Measurements from ENCODE around the gene HRK. TPM values are rescaled to one million over a fixed set of nuclear protein-coding genes. Genes with fewer than 3 reads are reported as not detected.

HRK gene
- total RNA-seq, 1 experiment from 2014 or later, result 2.6 TPM

DNA sequence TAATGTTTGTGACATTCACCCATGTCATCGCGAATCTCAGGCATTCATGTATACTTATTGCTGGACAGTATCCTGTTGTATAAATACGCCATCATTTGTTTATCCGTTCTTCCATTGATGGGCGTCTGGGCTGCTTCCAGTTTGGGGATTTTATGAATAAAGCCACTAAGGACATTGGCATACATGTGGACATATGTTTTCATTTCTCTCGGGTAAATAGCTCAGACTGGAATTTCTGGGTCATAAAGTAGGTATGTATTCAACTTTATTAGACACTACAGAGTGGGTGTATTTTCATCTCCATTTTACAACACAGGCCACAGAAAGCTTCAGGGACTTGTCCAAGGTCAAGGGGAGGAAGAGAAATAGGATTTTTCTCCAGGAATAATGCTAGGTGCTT lies 48.9 kb downstream of the HRK start:
- H2BK15ac ChIP-seq (ENCODE audit: low read depth, low read length), result no peak overlapping the region
- no peaks in the 10 kb centered on the region for H3K9me3 Mint-ChIP-seq
- H3K27me3 Mint-ChIP-seq (ENCODE audit: low read depth), result no peaks in the 10 kb centered on the region; the same call in 1 of the 2 replicates
- H3K18ac ChIP-seq (ENCODE audit: insufficient read length, low read depth, low read length), result no peak overlapping the region
- H4K8ac ChIP-seq (replicated peaks; ENCODE audit: insufficient read length, low read depth, low read length), result no peak overlapping the region
- H2BK12ac ChIP-seq (ENCODE audit: insufficient read length, low read depth, low read length), result no peak overlapping the region
- no peak overlapping the region for H3K56ac ChIP-seq (ENCODE audit: insufficient read length, low read depth, low read length)
- no peak overlapping the region for H3K14ac ChIP-seq (ENCODE audit: insufficient read depth, low read length)
- no peaks in the 10 kb centered on the region for H3K4me1 ChIP-seq (ENCODE audit: insufficient read depth, low read length)
- no peak overlapping the region for H3K4me3 Mint-ChIP-seq
- H2BK5ac ChIP-seq (ENCODE audit: insufficient read length, low read length), result no peak overlapping the region
- no peaks in the 10 kb centered on the region for H3K79me2 ChIP-seq (ENCODE audit: insufficient read depth, low read length)
- TF ChIP-seq CTCF (conservative IDR thresholded peaks at IDR 0.05), result no peak
- H3K4ac ChIP-seq (ENCODE audit: low read depth, low read length), result no peak overlapping the region
- no peak overlapping the region for H3K9ac ChIP-seq (ENCODE audit: extremely low read depth, insufficient read length, low read length)
- no peaks in the 10 kb centered on the region for H3K23me2 ChIP-seq (ENCODE audit: insufficient read length, low read depth, low read length, poor library complexity, severe bottlenecking)
- H2AFZ ChIP-seq (ENCODE audit: low read length), result no peak overlapping the region
- no CpG with 5 or more reads among the region's 6 CpGs for WGBS (ENCODE audit: extremely low coverage, insufficient read length, low lambda C conversion rate)
- H4K5ac ChIP-seq (ENCODE audit: insufficient read length, low read depth, low read length), result no peak overlapping the region
- no peak overlapping the region for H3K23ac ChIP-seq (ENCODE audit: insufficient read length, low read depth, low read length)
- H3K27me3 ChIP-seq (ENCODE audit: insufficient read depth, low read length), result no peaks in the 10 kb centered on the region
- H3K79me1 ChIP-seq (ENCODE audit: insufficient read depth, low read depth, low read length, poor library complexity, severe bottlenecking), result no peaks in the 10 kb centered on the region
- no peak overlapping the region for H2AK5ac ChIP-seq (ENCODE audit: insufficient read length, low read length)
- H3T11ph ChIP-seq (ENCODE audit: low read length), result no peak overlapping the region
- no peaks in the 10 kb centered on the region for H4K20me1 ChIP-seq (ENCODE audit: control insufficient read depth, insufficient read depth, insufficient read length)
- H2BK120ac ChIP-seq (ENCODE audit: low read depth, low read length, poor library complexity, severe bottlenecking), result no peak overlapping the region
- H3K4me1 Mint-ChIP-seq, result peaks cover 4 to 7% of the 10 kb centered on the region in 2 experiments
- peaks cover 2 to 22% (median 22%) of the 10 kb centered on the region in 3 experiments; a peak in 5 of 7 replicates for H3K36me3 Mint-ChIP-seq (ENCODE audit: insufficient read depth in 1 of 3, low read depth in 3 of 3)
- no peaks in the 10 kb centered on the region for H3K9me3 ChIP-seq (ENCODE audit: control insufficient read depth, low read depth, low read length)
- no peak overlapping the region; a peak in 1 of 7 replicates for H3K27ac Mint-ChIP-seq
- DNase-seq, result no peak
- no peak overlapping the region for H3K27ac ChIP-seq (ENCODE audit: insufficient read length, low read depth, low read length)
- H3K4me2 ChIP-seq (ENCODE audit: insufficient read depth, insufficient read length, low read length), result no peak overlapping the region
- H4K91ac ChIP-seq (ENCODE audit: insufficient read length, low read depth, low read length), result no peak overlapping the region
- no peak overlapping the region for H2BK20ac ChIP-seq (ENCODE audit: low read depth, low read length, poor library complexity, severe bottlenecking)
